ENCODE data around the gene PARD3B. TPM values are rescaled to one million over a fixed set of nuclear protein-coding genes. Genes with fewer than 3 reads are reported as not detected.

The PARD3B gene
- total and polyA plus RNA-seq, 10 of the 15 experiments (the other 5 are each of a cell fraction or from before 2014, with no cell fraction given) = 0.01 to 0.54 (median 0.07) TPM; not detected in 7

GRCh38 chr2:205438241-205438640 is 893.0 kb downstream of the PARD3B start (continued):
- no peak for TF ChIP-seq ATF2 (IDR thresholded peaks at IDR 0.05; ENCODE audit: low read length)
- no peak for TF ChIP-seq RCOR1 (conservative IDR thresholded peaks at IDR 0.05; ENCODE audit: low read depth, low read length)
- TF ChIP-seq WRNIP1 (IDR thresholded peaks at IDR 0.05; ENCODE audit: borderline replicate concordance, low read depth, low read length) = no peak
- TF ChIP-seq HCFC1 (IDR thresholded peaks at IDR 0.05; ENCODE audit: low read length) = no peak

- CTCF ChIA-PET = no interaction called here
- intact Hi-C loops (cut with micrococcal nuclease; ENCODE audit: unreplicated experiment) (no loop called here), in situ Hi-C loops (cut with MboI) (no loop called here)
- Histone ChIP-seq H3K27me3 (replicated peaks in 1 of 2; ENCODE audit: control insufficient read depth in 2 of 2, insufficient read depth in 2 of 2, low read length in 1 of 2) (no peaks in the 10 kb centered on the region), H3K9ac (ENCODE audit: control insufficient read depth, insufficient read depth, low read length) (no peak overlapping the region), H3K36me3 (ENCODE audit: control insufficient read depth in 2 of 2, insufficient read depth in 2 of 2, low read length in 1 of 2) (no peaks in the 10 kb centered on the region), H3K4me2 (ENCODE audit: control insufficient read depth, insufficient read depth) (no peak overlapping the region), H3K4me1 (ENCODE audit: control insufficient read depth, insufficient read depth, low read length) (no peaks in the 10 kb centered on the region), H4K20me1 (ENCODE audit: control insufficient read depth, insufficient read depth) (no peaks in the 10 kb centered on the region), H3K9me3 (replicated peaks; ENCODE audit: control insufficient read depth, insufficient read depth, low read length) (no peaks in the 10 kb centered on the region), H2AFZ (ENCODE audit: control insufficient read depth, low read depth, low read length) (no peak overlapping the region), H3K79me2 (ENCODE audit: control insufficient read depth, insufficient read depth, low read length) (no peaks in the 10 kb centered on the region), H3K4me3 (no peak overlapping the region), H3K27ac (ENCODE audit: control insufficient read depth, insufficient read depth) (no peak overlapping the region)
- ATAC-seq = no peak
- no peak for DNase-seq (ENCODE audit: low read depth, low spot score)
- RAD21 ChIA-PET (ENCODE audit: unreplicated experiment) = no interaction called here
- 38% methylated on average over 2 of the region's 2 CpGs for WGBS (ENCODE audit: insufficient coverage, insufficient replicate concordance, low lambda C conversion rate, missing lambda C conversion rate)
- no TSS peak for BruUV-seq (replicated peaks)
- TF ChIP-seq NFXL1 (IDR thresholded peaks at IDR 0.05; ENCODE audit: borderline replicate concordance) (no peak), NFYB (IDR thresholded peaks at IDR 0.05; ENCODE audit: insufficient read depth, low read depth, low read length) (no peak), BACH1 (IDR thresholded peaks at IDR 0.05; ENCODE audit: borderline replicate concordance) (no peak), NR2C2 (IDR thresholded peaks at IDR 0.05; ENCODE audit: borderline replicate concordance, control insufficient read depth, insufficient read length, low read depth) (no peak), SIN3A (IDR thresholded peaks at IDR 0.05; ENCODE audit: low read depth, low read length) (no peak)
- TF ChIP-seq, protein P1, sequence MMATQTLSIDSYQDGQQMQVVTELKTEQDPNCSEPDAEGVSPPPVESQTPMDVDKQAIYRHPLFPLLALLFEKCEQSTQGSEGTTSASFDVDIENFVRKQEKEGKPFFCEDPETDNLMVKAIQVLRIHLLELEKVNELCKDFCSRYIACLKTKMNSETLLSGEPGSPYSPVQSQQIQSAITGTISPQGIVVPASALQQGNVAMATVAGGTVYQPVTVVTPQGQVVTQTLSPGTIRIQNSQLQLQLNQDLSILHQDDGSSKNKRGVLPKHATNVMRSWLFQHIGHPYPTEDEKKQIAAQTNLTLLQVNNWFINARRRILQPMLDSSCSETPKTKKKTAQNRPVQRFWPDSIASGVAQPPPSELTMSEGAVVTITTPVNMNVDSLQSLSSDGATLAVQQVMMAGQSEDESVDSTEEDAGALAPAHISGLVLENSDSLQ (IDR thresholded peaks at IDR 0.05) = no peak
- TF ChIP-seq, protein P2, sequence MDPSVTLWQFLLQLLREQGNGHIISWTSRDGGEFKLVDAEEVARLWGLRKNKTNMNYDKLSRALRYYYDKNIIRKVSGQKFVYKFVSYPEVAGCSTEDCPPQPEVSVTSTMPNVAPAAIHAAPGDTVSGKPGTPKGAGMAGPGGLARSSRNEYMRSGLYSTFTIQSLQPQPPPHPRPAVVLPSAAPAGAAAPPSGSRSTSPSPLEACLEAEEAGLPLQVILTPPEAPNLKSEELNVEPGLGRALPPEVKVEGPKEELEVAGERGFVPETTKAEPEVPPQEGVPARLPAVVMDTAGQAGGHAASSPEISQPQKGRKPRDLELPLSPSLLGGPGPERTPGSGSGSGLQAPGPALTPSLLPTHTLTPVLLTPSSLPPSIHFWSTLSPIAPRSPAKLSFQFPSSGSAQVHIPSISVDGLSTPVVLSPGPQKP (IDR thresholded peaks at IDR 0.05; ENCODE audit: low read depth, low read length) = no peak
- TF ChIP-seq, protein P3, sequence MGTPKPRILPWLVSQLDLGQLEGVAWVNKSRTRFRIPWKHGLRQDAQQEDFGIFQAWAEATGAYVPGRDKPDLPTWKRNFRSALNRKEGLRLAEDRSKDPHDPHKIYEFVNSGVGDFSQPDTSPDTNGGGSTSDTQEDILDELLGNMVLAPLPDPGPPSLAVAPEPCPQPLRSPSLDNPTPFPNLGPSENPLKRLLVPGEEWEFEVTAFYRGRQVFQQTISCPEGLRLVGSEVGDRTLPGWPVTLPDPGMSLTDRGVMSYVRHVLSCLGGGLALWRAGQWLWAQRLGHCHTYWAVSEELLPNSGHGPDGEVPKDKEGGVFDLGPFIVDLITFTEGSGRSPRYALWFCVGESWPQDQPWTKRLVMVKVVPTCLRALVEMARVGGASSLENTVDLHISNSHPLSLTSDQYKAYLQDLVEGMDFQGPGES (IDR thresholded peaks at IDR 0.05) = no peak
- TF ChIP-seq, protein P4, sequence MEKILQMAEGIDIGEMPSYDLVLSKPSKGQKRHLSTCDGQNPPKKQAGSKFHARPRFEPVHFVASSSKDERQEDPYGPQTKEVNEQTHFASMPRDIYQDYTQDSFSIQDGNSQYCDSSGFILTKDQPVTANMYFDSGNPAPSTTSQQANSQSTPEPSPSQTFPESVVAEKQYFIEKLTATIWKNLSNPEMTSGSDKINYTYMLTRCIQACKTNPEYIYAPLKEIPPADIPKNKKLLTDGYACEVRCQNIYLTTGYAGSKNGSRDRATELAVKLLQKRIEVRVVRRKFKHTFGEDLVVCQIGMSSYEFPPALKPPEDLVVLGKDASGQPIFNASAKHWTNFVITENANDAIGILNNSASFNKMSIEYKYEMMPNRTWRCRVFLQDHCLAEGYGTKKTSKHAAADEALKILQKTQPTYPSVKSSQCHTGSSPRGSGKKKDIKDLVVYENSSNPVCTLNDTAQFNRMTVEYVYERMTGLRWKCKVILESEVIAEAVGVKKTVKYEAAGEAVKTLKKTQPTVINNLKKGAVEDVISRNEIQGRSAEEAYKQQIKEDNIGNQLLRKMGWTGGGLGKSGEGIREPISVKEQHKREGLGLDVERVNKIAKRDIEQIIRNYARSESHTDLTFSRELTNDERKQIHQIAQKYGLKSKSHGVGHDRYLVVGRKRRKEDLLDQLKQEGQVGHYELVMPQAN (conservative IDR thresholded peaks at IDR 0.05) = no peak
- POLR2A ChIA-PET = no interaction called here
- SMC1A ChIA-PET (ENCODE audit: uncharacterized antibody, unreplicated experiment) = no interaction called here
- FAIRE-seq = no peak
Observed at GRCh38 chr2:205439621-205440020, 894.3 kb downstream of the PARD3B start.
